NCI-H524 (cell line): ENCODE data around the gene BLVRB.
"Not testable (repeated sequence)": the region's sequence is repeated elsewhere in the genome, so short reads cannot be mapped to it uniquely, and the experiment has no call there.

ENCODE experiments used
- DNase-seq, 2 experiments: peaks; one replicate each; lab custom pipeline; 2025; lab: John Stamatoyannopoulos, UW

BLVRB gene

GRCh38 chr19:40465557-40466218 lies at the start of gene BLVRB:
Gene BLVRB (minus strand): TSS chr19:40465745. CDS start chr19:40465688, 57 bp downstream.
- DNase-seq, result peak; percentile 99

- DNase-seq, result no peak
Measured at GRCh38 chr19:40513741-40514315, 48.3 kb upstream of the BLVRB start.

- DNase-seq, result no peak
Measured at GRCh38 chr19:40513345-40513678, 47.8 kb upstream of the BLVRB start.

- peak; percentile 57 to 68 for DNase-seq
Measured at GRCh38 chr19:40512473-40513344, 47.2 kb upstream of the BLVRB start.

- no peak for DNase-seq
Measured at GRCh38 chr19:40512110-40512472, 46.5 kb upstream of the BLVRB start.

GRCh38 chr19:40511487-40511886 lies 45.9 kb upstream of the BLVRB start:
- no peak for DNase-seq

GRCh38 chr19:40510526-40511115 lies 45.1 kb upstream of the BLVRB start:
- DNase-seq, result no peak

GRCh38 chr19:40508739-40509260 lies 43.3 kb upstream of the BLVRB start:
- no peak for DNase-seq

GRCh38 chr19:40507892-40508291 lies 42.3 kb upstream of the BLVRB start:
- DNase-seq, result no peak

- DNase-seq, result no peak
Measured at GRCh38 chr19:40506099-40506498, 40.6 kb upstream of the BLVRB start.

- peak; percentile 93 to 96 for DNase-seq
Measured at GRCh38 chr19:40503320-40503695, 37.8 kb upstream of the BLVRB start.

- DNase-seq, result peak in 1 of 2 experiments; percentile 24
Measured at GRCh38 chr19:40502647-40503319, 37.2 kb upstream of the BLVRB start.

- no peak for DNase-seq
Measured at GRCh38 chr19:40502081-40502480, 36.5 kb upstream of the BLVRB start.

GRCh38 chr19:40501599-40501998 lies 36.1 kb upstream of the BLVRB start:
- DNase-seq, result no peak

- not testable (repeated sequence) for DNase-seq
Measured at GRCh38 chr19:40500678-40501530, 35.4 kb upstream of the BLVRB start.

- DNase-seq, result no peak
Measured at GRCh38 chr19:40499320-40499719, 33.8 kb upstream of the BLVRB start.

- no peak for DNase-seq
Measured at GRCh38 chr19:40497214-40497613, 31.7 kb upstream of the BLVRB start.

- no peak for DNase-seq
Measured at GRCh38 chr19:40494191-40494838, 28.8 kb upstream of the BLVRB start.

- DNase-seq, result no peak
Measured at GRCh38 chr19:40493778-40494177, 28.2 kb upstream of the BLVRB start.

- DNase-seq, result no peak
Measured at GRCh38 chr19:40492274-40492673, 26.7 kb upstream of the BLVRB start.

- no peak for DNase-seq
Measured at GRCh38 chr19:40489882-40490230, 24.3 kb upstream of the BLVRB start.
